Endothelial cell of umbilical vein (primary cell): ENCODE measurements around the gene ITGA1. TPM values are rescaled to one million over a fixed set of nuclear protein-coding genes. Genes with fewer than 3 reads are reported as not detected.

Experiments
- BruUV-seq: library from RNA; stranded (reverse); fragments of 400-500 nt; replicated peaks from 2 replicates; lab custom pipeline; 2021; lab: Mats Ljungman, UMichigan
- CTCF ChIA-PET: fragments of 300-600, 350-600 bp; sonication (Branson Sonifier 250); formaldehyde crosslinking; loops from one replicate; lab custom pipeline; 2021; ENCODE audit warnings: antibody characterized with exemption, inconsistent platforms; lab: Charles Lee
- POLR2A ChIA-PET: fragments of 300-600, 350-600 bp; sonication (Branson Sonifier 250); formaldehyde crosslinking; loops from one replicate; lab custom pipeline; 2021; ENCODE audit warnings: antibody characterized with exemption, inconsistent platforms; lab: Charles Lee
- DNase-seq: peaks from one replicate; pipeline ENCODE4 v3.0.0-alpha.2; 2011; ENCODE audit warnings: low read depth, low spot score
- FAIRE-seq: peaks from 2 replicates; lab custom pipeline; 2011; peaks lifted over from hg19 to GRCh38; lab: Jason Lieb, UNC
- H2AFZ ChIP-seq: 2 replicates; pipeline ENCODE4 v1.6.0; 2012; ENCODE audit warnings: low read depth, low read length, control low read depth, inconsistent platforms
- H3K27ac ChIP-seq: 2 replicates; pipeline ENCODE4 v1.5.1; 2011; ENCODE audit warnings: low read depth, mild to moderate bottlenecking, control low read depth, low read length, moderate library complexity; ENCODE audit not compliant: insufficient read depth
- H3K27me3 ChIP-seq, 2 experiments: 2 replicates each; pipeline versions ENCODE4 v1.6.0 to v1.6.1; 2011; ENCODE audit warnings: low read length in 2 of 2, mixed read lengths in 1 of 2; ENCODE audit not compliant: control insufficient read depth in 2 of 2, insufficient read depth in 2 of 2
- H3K36me3 ChIP-seq, 2 experiments: 2 replicates in 1 of 2; 3 replicates in 1 of 2; pipeline ENCODE4 v1.5.1; 2011; ENCODE audit warnings: low read length in 2 of 2, mild to moderate bottlenecking in 1 of 2, moderate library complexity in 1 of 2; ENCODE audit not compliant: control insufficient read depth in 2 of 2, insufficient read depth in 2 of 2; ENCODE audit errors: extremely low read depth in 1 of 2
- H3K4me1 ChIP-seq: 3 replicates; pipeline ENCODE4 v1.5.1; 2011; ENCODE audit warnings: mild to moderate bottlenecking, low read length; ENCODE audit not compliant: control insufficient read depth, insufficient read depth; ENCODE audit errors: extremely low read depth
- H3K4me2 ChIP-seq: 2 replicates; pipeline ENCODE4 v1.6.1; 2011; ENCODE audit warnings: low read length, control low read depth, mixed read lengths; ENCODE audit not compliant: insufficient read depth
- H3K4me3 ChIP-seq, 3 experiments: fragments of 200-600 bp in 1 of 3; sonication (generic), shearing (Covaris generic) in 1 of 3; replicated peaks in 1 of 3; 2 replicates each; pipeline ENCODE4 v1.5.1; 2011 to 2016; ENCODE audit warnings: control low read depth in 3 of 3, low read length in 3 of 3, mild to moderate bottlenecking in 2 of 3, inconsistent platforms in 1 of 3, low read depth in 1 of 3, moderate library complexity in 1 of 3; ENCODE audit not compliant: insufficient read depth in 1 of 3
- H3K79me2 ChIP-seq: 2 replicates; pipeline ENCODE4 v1.6.0; 2012; ENCODE audit warnings: low read length, inconsistent platforms; ENCODE audit not compliant: control insufficient read depth, insufficient read depth
- H3K9ac ChIP-seq: replicated peaks from 2 replicates; pipeline ENCODE3; 2011; ENCODE audit warnings: low read length, control low read depth; ENCODE audit not compliant: insufficient read depth; ENCODE audit errors: extremely low read depth
- H3K9me1 ChIP-seq: replicated peaks from 3 replicates; pipeline ENCODE4 v1.6.0; 2011; ENCODE audit warnings: mild to moderate bottlenecking, low read length; ENCODE audit not compliant: control insufficient read depth, insufficient read depth; ENCODE audit errors: extremely low read depth
- H3K9me3 ChIP-seq: replicated peaks from 2 replicates; pipeline ENCODE4 v1.5.1; 2012; ENCODE audit warnings: low read length, inconsistent platforms; ENCODE audit not compliant: control insufficient read depth, insufficient read depth
- H4K20me1 ChIP-seq: replicated peaks from 2 replicates; pipeline ENCODE3; 2011; ENCODE audit warnings: mild to moderate bottlenecking, low read length; ENCODE audit not compliant: control insufficient read depth, insufficient read depth; ENCODE audit errors: extremely low read depth
- CTCF ChIP-seq, 2 donors: IDR thresholded peaks; 1 replicate in 1 of 2; 2 replicates in 1 of 2; pipeline ENCODE4 v1.5.1; 2011; ENCODE audit warnings: low read length in 2 of 2, mild to moderate bottlenecking in 2 of 2, moderate library complexity in 2 of 2, control low read depth in 1 of 2, inconsistent platforms in 1 of 2, low read depth in 1 of 2; ENCODE audit not compliant: insufficient read depth in 1 of 2; ENCODE audit errors: extremely low read depth in 1 of 2
- EZH2 ChIP-seq: IDR thresholded peaks from 2 replicates; pipeline ENCODE4 v1.6.1; 2012; ENCODE audit warnings: borderline replicate concordance, low read depth, mild to moderate bottlenecking, moderate library complexity, low read length, inconsistent platforms; ENCODE audit not compliant: severe bottlenecking
- FOS ChIP-seq: IDR thresholded peaks from 2 replicates; pipeline ENCODE4 v1.6.1; 2011; ENCODE audit warnings: mild to moderate bottlenecking, low read length, moderate library complexity, borderline replicate concordance; ENCODE audit not compliant: insufficient read depth
- GATA2 ChIP-seq: IDR thresholded peaks from 2 replicates; pipeline ENCODE4 v1.7.0; 2011; ENCODE audit warnings: low read depth, mild to moderate bottlenecking, moderate library complexity, mixed read lengths, low read length; ENCODE audit not compliant: insufficient read length, insufficient read depth
- JUN ChIP-seq: IDR thresholded peaks from 2 replicates; pipeline ENCODE4 v1.6.1; 2011; ENCODE audit warnings: borderline replicate concordance, low read depth; ENCODE audit not compliant: insufficient read length, insufficient read depth
- MAX ChIP-seq: IDR thresholded peaks from 2 replicates; pipeline ENCODE4 v1.6.1; 2011; ENCODE audit not compliant: insufficient read depth, insufficient read length
- MYC ChIP-seq: IDR thresholded peaks from one replicate; pipeline ENCODE4 v1.6.1; 2011; ENCODE audit warnings: mild to moderate bottlenecking, low read depth, low read length
- POLR2A ChIP-seq: IDR thresholded peaks from 2 replicates; pipeline ENCODE4 v1.6.1; 2012; ENCODE audit warnings: low read depth, mild to moderate bottlenecking, control low read depth, low read length
- POLR2AphosphoS5 ChIP-seq: IDR thresholded peaks from 2 replicates; pipeline ENCODE4 v1.6.1; 2012; ENCODE audit warnings: low read depth, mild to moderate bottlenecking, control low read depth, low read length, moderate library complexity; ENCODE audit not compliant: insufficient read depth
- dilution Hi-C: fragments of 300-500 bp; cut with MboI; formaldehyde crosslinking; loops from one replicate; pipeline ENCODE4 v1.15.0; 2019; ENCODE audit warnings: low sequenced_read_pairs; ENCODE audit not compliant: extremely low pct_ligation_motif_present
- intact Hi-C: fragments of 100-400 bp; cut with micrococcal nuclease; formaldehyde crosslinking; loops from one replicate; pipeline ENCODE4 v1.10.0; 2022
- polyA plus RNA-seq, 4 experiments: library from polyadenylated mRNA; depleted of rRNA in 3 of 4; stranded (reverse) in 3 of 4; unstranded in 1 of 4; fragments of >200 nt; gene quantifications; 2 replicates each; pipeline versions ENCODE4 v1.2.1 to v1.2.3, GENCODE V29; 2011 to 2012; ENCODE audit warnings: missing spikeins in 1 of 4
- total RNA-seq: library from RNA; stranded (reverse); gene quantifications from 2 replicates; pipeline ENCODE4 v1.2.3, GENCODE V29; 2021

The ITGA1 gene
- total and polyA plus RNA-seq, 2 donors (not counting 3 experiments of a cell fraction or from before 2014, with no cell fraction given) = 0.65 to 1.9 TPM

- Histone ChIP-seq H3K4me2 (peak overlapping the region; percentile 88), H2AFZ (peak overlapping the region; percentile 91), H3K9me1 (no peaks in the 10 kb centered on the region), H4K20me1 (no peaks in the 10 kb centered on the region), H3K27me3 (no peaks in the 10 kb centered on the region), H3K4me1 (peaks cover 11% of the 10 kb centered on the region), H3K9me3 (no peaks in the 10 kb centered on the region), H3K36me3 (no peaks in the 10 kb centered on the region), H3K27ac (no peak overlapping the region), H3K9ac (peak overlapping the region; percentile 56), H3K79me2 (no peaks in the 10 kb centered on the region), H3K4me3 (peak overlapping the region; percentile 35 to 80 (median 62))
- intact Hi-C loops (loop anchor here (1.0 to 5.0 kb wide), 5 partner anchors 11 to 127 kb away; no protein-coding TSS in a partner anchor), dilution Hi-C loops (no loop called here)
- ChIA-PET POLR2A (interaction anchor here (0.6 kb wide), 1 partner anchor 61 kb away, joined by 3 read pairs; no protein-coding TSS in a partner anchor), CTCF (interaction anchor here (0.8 to 1.9 kb wide), 7 partner anchors 11 to 189 kb away, joined by 3 to 20 read pairs (median 8); no protein-coding TSS in a partner anchor)
- DNase-seq = no peak
- no TSS peak for BruUV-seq
- FAIRE-seq = no peak
- TF ChIP-seq CTCF (IDR thresholded peaks at IDR 0.05; ENCODE audit: extremely low read depth in 1 of 2, insufficient read depth in 1 of 2, low read depth in 1 of 2, low read length in 2 of 2) = no peak
- TF ChIP-seq MYC = no peak
- TF ChIP-seq EZH2 = no peak
- TF ChIP-seq FOS = no peak
- TF ChIP-seq JUN = no peak
- no peak for TF ChIP-seq POLR2A
- TF ChIP-seq MAX = no peak
- TF ChIP-seq POLR2AphosphoS5 = no peak
- TF ChIP-seq GATA2 = no peak
Observed at GRCh38 chr5:52788505-52788821, 747 bp downstream of the ITGA1 start.
